LNCaP clone FGC (cell line): ENCODE results near the gene ATXN10.

Source experiments
- DNase-seq: peaks from one replicate; pipeline ENCODE4 v3.0.0-alpha.2; 2011; ENCODE audit warnings: low read depth
- H3K4me3 ChIP-seq: 2 replicates; pipeline ENCODE4 v1.5.1; 2011; ENCODE audit warnings: mild to moderate bottlenecking, low read depth, low read length, control low read depth
- CTCF ChIP-seq: IDR thresholded peaks from 2 replicates; pipeline ENCODE4 v1.5.1; 2012; ENCODE audit warnings: mild to moderate bottlenecking; ENCODE audit not compliant: control insufficient read depth, insufficient read depth; ENCODE audit errors: extremely low read depth

Gene ATXN10

GRCh38 chr22:45886540-45886939 is 214.9 kb downstream of the ATXN10 start:
- no peak for DNase-seq
- no peak for TF ChIP-seq CTCF
- H3K4me3 ChIP-seq = no peak overlapping the region

GRCh38 chr22:45887202-45888131 is 215.8 kb downstream of the ATXN10 start:
- peak; percentile 94 for DNase-seq

GRCh38 chr22:45888221-45889092 is 216.8 kb downstream of the ATXN10 start:
- no peak for DNase-seq
- no peak overlapping the region for H3K4me3 ChIP-seq
- TF ChIP-seq CTCF = no peak

More at GRCh38 chr22:45887202-45888131, 215.8 kb downstream of the ATXN10 start:
- TF ChIP-seq CTCF = no peak
- H3K4me3 ChIP-seq = peak overlapping the region; percentile 38

GRCh38 chr22:45889093-45889538 is 217.5 kb downstream of the ATXN10 start:
- TF ChIP-seq CTCF = no peak
- DNase-seq = no peak

GRCh38 chr22:45889539-45890350 is 218.1 kb downstream of the ATXN10 start:
- DNase-seq = no peak
- no peak for TF ChIP-seq CTCF
- H3K4me3 ChIP-seq = no peak overlapping the region

More at GRCh38 chr22:45889093-45889538, 217.5 kb downstream of the ATXN10 start:
- H3K4me3 ChIP-seq = no peak overlapping the region

- TF ChIP-seq CTCF = no peak
- H3K4me3 ChIP-seq = no peak overlapping the region
- no peak for DNase-seq
These were observed 218.7 kb downstream of the ATXN10 start for GRCh38 chr22:45890351-45890635.
